GM06990 (cell line): ENCODE data around the gene RASGRP3.

Experiments used
- DNase-seq: peaks from one replicate; pipeline ENCODE4 v3.0.0-alpha.2; 2011; ENCODE audit not compliant: insufficient read length; ENCODE audit errors: extremely low read depth
- H3K27me3 ChIP-seq: replicated peaks from 2 replicates; pipeline ENCODE4 v1.6.0; 2011; ENCODE audit warnings: low read length; ENCODE audit not compliant: control insufficient read depth, insufficient read depth
- H3K36me3 ChIP-seq: 2 replicates; pipeline ENCODE4 v1.5.1; 2011; ENCODE audit warnings: low read length; ENCODE audit not compliant: control insufficient read depth, insufficient read depth
- H3K4me3 ChIP-seq: replicated peaks from 2 replicates; pipeline ENCODE4 v1.5.1; 2011; ENCODE audit warnings: low read depth, mild to moderate bottlenecking, control low read depth, low read length
- CTCF ChIP-seq: IDR thresholded peaks from 2 replicates; pipeline ENCODE4 v1.5.1; 2011; ENCODE audit warnings: low read length, control low read depth, mild to moderate bottlenecking, inconsistent platforms; ENCODE audit not compliant: insufficient read depth, poor library complexity, severe bottlenecking

Gene RASGRP3

DNA sequence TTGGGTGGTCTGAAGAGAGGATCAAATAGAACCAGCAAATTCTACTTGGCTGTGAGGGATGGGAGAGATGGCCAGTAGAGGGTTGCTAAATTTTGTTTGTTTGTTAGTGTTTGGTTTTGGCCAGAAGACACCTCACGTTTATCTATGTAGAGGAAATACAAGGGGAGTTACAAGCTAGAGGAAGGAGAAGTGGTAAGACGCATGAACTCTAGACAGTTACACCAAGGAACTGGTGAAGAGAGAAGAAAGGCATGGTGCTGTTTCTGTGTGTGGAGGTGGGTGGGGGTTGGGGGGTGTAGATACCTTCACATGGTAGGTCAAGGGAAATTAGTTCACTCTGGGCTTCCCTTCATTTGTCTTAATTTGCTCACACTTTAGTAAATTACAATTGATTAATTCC lies 25.6 kb downstream of the RASGRP3 start:
- DNase-seq = no peak
- Histone ChIP-seq H3K27me3 (no peaks in the 10 kb centered on the region), H3K4me3 (no peak overlapping the region), H3K36me3 (peaks cover 1% of the 10 kb centered on the region)
- no peak for TF ChIP-seq CTCF

DNA sequence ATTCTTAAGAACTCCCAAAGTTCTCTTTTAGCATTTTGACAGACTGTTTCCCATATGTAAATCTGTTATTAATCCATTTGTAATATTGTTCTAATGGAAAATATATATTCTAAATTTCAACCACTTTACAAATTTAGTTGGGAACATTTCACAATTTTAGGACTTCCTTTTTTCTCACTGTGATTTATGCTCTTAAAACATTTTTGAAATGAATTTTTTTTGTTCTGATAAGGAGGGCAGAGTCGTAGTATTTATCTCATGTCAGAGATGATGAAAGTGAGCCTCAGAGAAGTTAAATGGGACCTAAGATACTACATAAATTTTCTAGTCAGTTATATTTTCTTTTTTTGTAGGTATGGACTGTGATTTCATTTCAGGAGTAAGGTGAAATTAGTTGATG lies 26.6 kb downstream of the RASGRP3 start:
- Histone ChIP-seq H3K36me3 (peaks cover 1% of the 10 kb centered on the region), H3K4me3 (no peak overlapping the region), H3K27me3 (no peaks in the 10 kb centered on the region)
- no peak for TF ChIP-seq CTCF
- DNase-seq = no peak

DNA sequence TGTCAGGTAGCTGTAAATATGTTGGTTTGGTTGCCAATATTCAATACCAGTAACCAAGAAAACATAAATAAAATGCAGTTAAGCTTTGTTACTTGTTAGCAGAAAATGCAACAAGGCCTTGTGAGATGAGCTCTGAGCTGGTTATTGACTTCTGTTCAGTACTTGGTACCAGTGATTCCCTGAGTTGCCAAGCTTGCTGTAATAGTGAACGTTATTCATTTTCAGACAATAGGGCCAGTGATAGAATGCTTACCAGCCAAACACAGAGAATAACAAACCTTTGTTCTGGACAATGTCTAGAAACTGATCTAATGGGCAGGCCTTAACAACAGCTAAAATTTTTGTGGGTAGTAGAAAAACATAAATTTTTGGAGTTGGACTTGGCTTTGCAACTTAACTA lies 29.5 kb downstream of the RASGRP3 start:
- Histone ChIP-seq H3K4me3 (no peak overlapping the region), H3K27me3 (no peaks in the 10 kb centered on the region), H3K36me3 (peaks cover 1% of the 10 kb centered on the region)
- DNase-seq = no peak
- TF ChIP-seq CTCF = no peak

DNA sequence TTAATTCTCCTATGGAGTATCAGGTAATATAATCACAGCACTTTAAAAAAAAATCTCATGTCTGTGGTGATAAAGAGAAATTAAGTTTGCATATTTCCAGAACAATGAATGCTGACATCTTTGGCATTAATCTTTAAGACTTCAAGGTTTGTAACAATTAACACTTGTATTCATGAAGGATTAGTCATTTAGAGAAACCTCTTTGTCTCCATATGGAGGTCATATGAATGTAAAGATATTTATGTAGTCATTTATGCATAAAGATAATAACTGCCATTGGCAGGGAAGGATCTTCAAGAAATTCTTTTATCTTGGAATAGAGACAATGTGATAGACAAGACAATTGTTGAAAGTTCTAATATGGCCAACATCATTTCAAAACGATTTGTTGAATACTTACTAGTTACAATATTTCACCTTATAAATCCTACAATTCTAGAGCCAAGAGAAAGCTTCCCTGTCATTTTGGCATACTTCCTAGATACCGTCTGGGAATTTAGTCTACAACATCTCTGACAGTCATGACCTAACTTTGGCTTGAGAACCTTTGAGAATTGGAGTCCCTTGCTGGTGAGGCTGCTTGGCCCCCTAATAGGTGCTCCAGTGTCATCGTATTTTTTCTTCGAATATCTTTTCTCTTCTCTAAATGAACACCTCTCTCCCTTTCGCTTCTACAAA lies 33.6 kb downstream of the RASGRP3 start:
- Histone ChIP-seq H3K27me3 (no peaks in the 10 kb centered on the region), H3K4me3 (no peak overlapping the region), H3K36me3 (peaks cover 3% of the 10 kb centered on the region)
- no peak for DNase-seq
- TF ChIP-seq CTCF = no peak

- DNase-seq = no peak
- H3K4me3 ChIP-seq = no peak overlapping the region
- TF ChIP-seq CTCF = no peak
- H3K27me3 ChIP-seq = no peaks in the 10 kb centered on the region
- peaks cover 7% of the 10 kb centered on the region for H3K36me3 ChIP-seq
Observed at GRCh38 chr2:33510586-33510968, 34.1 kb downstream of the RASGRP3 start.

DNA sequence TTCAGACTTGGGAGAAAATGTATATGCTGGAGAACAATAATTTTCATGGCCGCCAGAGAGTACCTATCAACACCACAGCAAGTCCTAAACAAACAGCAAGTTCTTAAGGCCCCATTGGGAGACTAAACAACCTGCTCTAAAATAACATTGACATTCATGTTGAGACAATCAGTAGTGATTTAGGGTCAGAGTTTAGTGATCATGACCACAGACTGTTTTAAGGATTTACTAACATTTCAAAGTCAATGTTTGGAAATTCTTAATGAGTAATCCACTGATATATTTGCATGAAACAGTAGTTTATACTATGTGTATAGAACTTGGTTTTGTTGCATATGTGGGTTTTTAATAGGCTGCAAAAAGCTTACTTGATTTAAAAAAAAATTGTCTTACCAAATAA lies 34.7 kb downstream of the RASGRP3 start:
- Histone ChIP-seq H3K4me3 (no peak overlapping the region), H3K36me3 (peaks cover 7% of the 10 kb centered on the region), H3K27me3 (no peaks in the 10 kb centered on the region)
- DNase-seq = no peak
- no peak for TF ChIP-seq CTCF
